Suprapubic skin (tissue), 3 donors: ENCODE results near the gene JPT1.

Experiments used
- CTCF ChIP-seq, 2 donors: fragments of 200-600 bp in 1 of 2; fragments of 450-650 bp in 1 of 2; sonication (generic) in 1 of 2; IDR thresholded peaks; one replicate each; pipeline ENCODE4 v1.5.1; 2016 to 2019; ENCODE audit warnings: antibody characterized with exemption in 2 of 2, mild to moderate bottlenecking in 1 of 2, moderate library complexity in 1 of 2
- POLR2A ChIP-seq, 2 donors: fragments of 450-650 bp; IDR thresholded peaks; one replicate each; pipeline ENCODE4 v1.6.1; 2017; ENCODE audit warnings: antibody characterized with exemption in 2 of 2, mild to moderate bottlenecking in 2 of 2, moderate library complexity in 2 of 2

- TF ChIP-seq CTCF (IDR thresholded peaks at IDR 0.05) (no peak), POLR2A (IDR thresholded peaks at IDR 0.05) (no peak)
Observed at GRCh38 chr17:75155191-75155601, 884 bp upstream of the JPT1 start.
